ENCODE data around the gene LRTM2.
A peak's percentile ranks its signal among the peaks of the same experiment; 100 is the strongest.

DNA sequence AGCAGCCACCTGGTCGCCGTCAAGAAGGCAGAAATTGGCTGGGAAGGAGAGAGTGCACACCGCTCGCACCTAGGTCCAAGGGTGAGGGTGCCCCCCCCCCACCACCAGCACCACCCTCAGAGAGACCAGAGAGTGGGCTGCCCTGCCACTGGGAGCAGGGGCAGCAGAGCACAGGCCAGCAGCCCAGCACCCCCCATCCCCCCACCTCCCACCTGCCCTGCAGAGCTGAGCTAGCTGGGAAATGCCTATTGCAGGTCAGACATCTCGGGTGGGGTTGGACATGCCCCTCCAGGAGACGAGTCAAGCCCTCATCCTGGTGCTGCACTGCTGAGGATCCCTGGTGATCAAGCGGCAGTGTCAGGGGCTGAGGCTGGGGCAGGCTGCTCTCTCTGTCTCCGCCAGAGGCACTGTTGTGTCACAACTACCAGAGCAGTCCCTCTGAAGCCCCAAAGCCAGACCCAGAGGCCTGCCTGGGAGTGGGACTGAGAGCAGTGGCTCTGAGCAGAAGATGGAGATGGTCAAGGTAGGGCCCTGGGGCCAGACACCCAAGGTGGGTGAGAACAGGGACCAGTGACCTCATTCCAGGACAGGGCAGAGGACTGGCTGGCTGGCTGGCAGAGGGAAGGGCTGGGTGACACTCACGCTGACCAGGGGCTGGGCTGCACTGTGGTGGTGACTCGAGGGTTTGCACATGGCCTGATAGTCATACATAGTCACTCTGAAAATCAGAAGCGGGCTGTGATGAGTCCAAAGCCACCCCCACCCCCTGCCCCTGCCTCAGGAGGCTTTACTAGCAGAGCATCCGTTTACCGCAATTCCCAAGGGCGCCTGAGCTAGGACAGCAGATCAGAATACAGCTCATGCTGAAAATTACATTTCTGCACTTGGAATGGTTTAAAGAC lies 19.7 kb upstream of the LRTM2 start:
- TF ChIP-seq, protein P1, sequence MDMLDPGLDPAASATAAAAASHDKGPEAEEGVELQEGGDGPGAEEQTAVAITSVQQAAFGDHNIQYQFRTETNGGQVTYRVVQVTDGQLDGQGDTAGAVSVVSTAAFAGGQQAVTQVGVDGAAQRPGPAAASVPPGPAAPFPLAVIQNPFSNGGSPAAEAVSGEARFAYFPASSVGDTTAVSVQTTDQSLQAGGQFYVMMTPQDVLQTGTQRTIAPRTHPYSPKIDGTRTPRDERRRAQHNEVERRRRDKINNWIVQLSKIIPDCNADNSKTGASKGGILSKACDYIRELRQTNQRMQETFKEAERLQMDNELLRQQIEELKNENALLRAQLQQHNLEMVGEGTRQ (IDR thresholded peaks at IDR 0.05; ENCODE audit: low read depth, low read length), result no peak
- peak; percentile 54 for TF ChIP-seq SMC3 (IDR thresholded peaks at IDR 0.05; ENCODE audit: low read depth, low read length)
- TF ChIP-seq, protein P2, sequence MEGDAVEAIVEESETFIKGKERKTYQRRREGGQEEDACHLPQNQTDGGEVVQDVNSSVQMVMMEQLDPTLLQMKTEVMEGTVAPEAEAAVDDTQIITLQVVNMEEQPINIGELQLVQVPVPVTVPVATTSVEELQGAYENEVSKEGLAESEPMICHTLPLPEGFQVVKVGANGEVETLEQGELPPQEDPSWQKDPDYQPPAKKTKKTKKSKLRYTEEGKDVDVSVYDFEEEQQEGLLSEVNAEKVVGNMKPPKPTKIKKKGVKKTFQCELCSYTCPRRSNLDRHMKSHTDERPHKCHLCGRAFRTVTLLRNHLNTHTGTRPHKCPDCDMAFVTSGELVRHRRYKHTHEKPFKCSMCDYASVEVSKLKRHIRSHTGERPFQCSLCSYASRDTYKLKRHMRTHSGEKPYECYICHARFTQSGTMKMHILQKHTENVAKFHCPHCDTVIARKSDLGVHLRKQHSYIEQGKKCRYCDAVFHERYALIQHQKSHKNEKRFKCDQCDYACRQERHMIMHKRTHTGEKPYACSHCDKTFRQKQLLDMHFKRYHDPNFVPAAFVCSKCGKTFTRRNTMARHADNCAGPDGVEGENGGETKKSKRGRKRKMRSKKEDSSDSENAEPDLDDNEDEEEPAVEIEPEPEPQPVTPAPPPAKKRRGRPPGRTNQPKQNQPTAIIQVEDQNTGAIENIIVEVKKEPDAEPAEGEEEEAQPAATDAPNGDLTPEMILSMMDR (conservative IDR thresholded peaks at IDR 0.05; ENCODE audit: low read depth, low read length), result peak; percentile 66
- TF ChIP-seq FOS (IDR thresholded peaks at IDR 0.05; ENCODE audit: low read depth, low read length), result no peak
- no peak for TF ChIP-seq MAFK (IDR thresholded peaks at IDR 0.05; ENCODE audit: low read depth, low read length)
- no peak for TF ChIP-seq RCOR1 (IDR thresholded peaks at IDR 0.05; ENCODE audit: insufficient replicate concordance, low read length)
- no peak for TF ChIP-seq CEBPB (IDR thresholded peaks at IDR 0.05; ENCODE audit: low read depth, low read length)
- TF ChIP-seq, protein P3, sequence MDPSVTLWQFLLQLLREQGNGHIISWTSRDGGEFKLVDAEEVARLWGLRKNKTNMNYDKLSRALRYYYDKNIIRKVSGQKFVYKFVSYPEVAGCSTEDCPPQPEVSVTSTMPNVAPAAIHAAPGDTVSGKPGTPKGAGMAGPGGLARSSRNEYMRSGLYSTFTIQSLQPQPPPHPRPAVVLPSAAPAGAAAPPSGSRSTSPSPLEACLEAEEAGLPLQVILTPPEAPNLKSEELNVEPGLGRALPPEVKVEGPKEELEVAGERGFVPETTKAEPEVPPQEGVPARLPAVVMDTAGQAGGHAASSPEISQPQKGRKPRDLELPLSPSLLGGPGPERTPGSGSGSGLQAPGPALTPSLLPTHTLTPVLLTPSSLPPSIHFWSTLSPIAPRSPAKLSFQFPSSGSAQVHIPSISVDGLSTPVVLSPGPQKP (IDR thresholded peaks at IDR 0.05; ENCODE audit: borderline replicate concordance, low read depth, low read length), result no peak
- TF ChIP-seq POLR2A (IDR thresholded peaks at IDR 0.05; ENCODE audit: low read depth, low read length), result no peak
- TF ChIP-seq RAD21 (IDR thresholded peaks at IDR 0.05; ENCODE audit: low read length), result peak; percentile 73
- TF ChIP-seq MAZ (IDR thresholded peaks at IDR 0.05; ENCODE audit: borderline replicate concordance, low read depth, low read length), result 0 out of 2 replicates have a peak, but pooled peaks have one; percentile 13

Data from IMR-90 (cell line).